ENCODE results near the gene PNPLA3.

Gene PNPLA3

GRCh38 chr22:43985532-43985931, 61.9 kb downstream of the PNPLA3 start:
- Histone ChIP-seq H3K18ac (ENCODE audit: low read length) (no peak overlapping the region), H3K36me3 (ENCODE audit: control insufficient read depth in 1 of 2, insufficient read depth in 2 of 2, low read length in 2 of 2) (peaks cover 30 to 42% of the 10 kb centered on the region in 2 experiments), H4K12ac (ENCODE audit: low read depth, low read length) (no peak overlapping the region), H3K27me3 (ENCODE audit: insufficient read depth, low read length) (no peaks in the 10 kb centered on the region), H3K4me3 (ENCODE audit: low read depth, low read length) (no peak overlapping the region), H3K4ac (ENCODE audit: low read depth, low read length) (no peak overlapping the region), H2BK120ac (ENCODE audit: insufficient read depth, low read length, poor library complexity) (no peak overlapping the region), H3K4me2 (ENCODE audit: low read length) (no peak overlapping the region), H3K79me2 (ENCODE audit: control insufficient read depth, insufficient read depth, low read length, poor library complexity) (no peaks in the 10 kb centered on the region), H4K91ac (ENCODE audit: low read depth, low read length) (no peak overlapping the region), H3K9ac (ENCODE audit: low read length) (no peak overlapping the region), H3K79me1 (ENCODE audit: low read length) (no peaks in the 10 kb centered on the region), H2AK5ac (ENCODE audit: low read length) (no peak overlapping the region), H3K4me1 (ENCODE audit: control insufficient read depth in 1 of 2, insufficient read depth in 2 of 2, low read length in 2 of 2) (no peaks in the 10 kb centered on the region), H2BK12ac (ENCODE audit: low read length) (no peak overlapping the region), H2AFZ (ENCODE audit: insufficient read depth, low read length, poor library complexity) (no peak overlapping the region), H4K8ac (ENCODE audit: low read depth, low read length) (no peak overlapping the region), H3K27ac (ENCODE audit: low read depth, low read length) (no peak overlapping the region), H3K9me3 (ENCODE audit: insufficient read depth, low read depth, low read length) (no peaks in the 10 kb centered on the region), H3K23ac (ENCODE audit: low read length) (no peak overlapping the region), H2BK5ac (ENCODE audit: low read depth, low read length, poor library complexity) (no peak overlapping the region), H3K14ac (ENCODE audit: low read length) (no peak overlapping the region)
- no peak for DNase-seq
- WGBS (ENCODE audit: extremely low coverage, insufficient coverage, insufficient read length) = no CpG with 5 or more reads among the region's 12 CpGs

GRCh38 chr22:43988116-43988820, 64.7 kb downstream of the PNPLA3 start:
- Histone ChIP-seq H3K18ac (ENCODE audit: low read length) (no peak overlapping the region), H3K4me2 (ENCODE audit: low read length) (no peak overlapping the region), H3K27me3 (ENCODE audit: insufficient read depth, low read length) (no peaks in the 10 kb centered on the region), H3K27ac (ENCODE audit: low read depth, low read length) (no peak overlapping the region), H2AK5ac (ENCODE audit: low read length) (no peak overlapping the region), H2BK120ac (ENCODE audit: insufficient read depth, low read length, poor library complexity) (no peak overlapping the region), H3K36me3 (ENCODE audit: control insufficient read depth in 1 of 2, insufficient read depth in 2 of 2, low read length in 2 of 2) (peaks cover 33 to 48% of the 10 kb centered on the region in 2 experiments), H3K9me3 (ENCODE audit: insufficient read depth, low read depth, low read length) (no peaks in the 10 kb centered on the region), H3K79me2 (ENCODE audit: control insufficient read depth, insufficient read depth, low read length, poor library complexity) (no peaks in the 10 kb centered on the region), H3K9ac (ENCODE audit: low read length) (no peak overlapping the region), H3K4ac (ENCODE audit: low read depth, low read length) (no peak overlapping the region), H4K8ac (ENCODE audit: low read depth, low read length) (no peak overlapping the region), H4K12ac (ENCODE audit: low read depth, low read length) (no peak overlapping the region), H3K4me1 (ENCODE audit: control insufficient read depth in 1 of 2, insufficient read depth in 2 of 2, low read length in 2 of 2) (peaks cover 0 to 2% of the 10 kb centered on the region in 2 experiments), H2AFZ (ENCODE audit: insufficient read depth, low read length, poor library complexity) (no peak overlapping the region), H2BK12ac (ENCODE audit: low read length) (no peak overlapping the region), H3K4me3 (ENCODE audit: low read depth, low read length) (no peak overlapping the region), H4K91ac (ENCODE audit: low read depth, low read length) (no peak overlapping the region), H3K14ac (ENCODE audit: low read length) (no peak overlapping the region), H3K79me1 (ENCODE audit: low read length) (no peaks in the 10 kb centered on the region), H2BK5ac (ENCODE audit: low read depth, low read length, poor library complexity) (no peak overlapping the region), H3K23ac (ENCODE audit: low read length) (no peak overlapping the region)
- no peak for DNase-seq
- WGBS (ENCODE audit: extremely low coverage, insufficient coverage, insufficient read length) = no CpG with 5 or more reads among the region's 8 CpGs

GRCh38 chr22:43988960-43989359, 65.4 kb downstream of the PNPLA3 start:
- H3K9me3 ChIP-seq (ENCODE audit: insufficient read depth, low read depth, low read length) = no peaks in the 10 kb centered on the region
- peaks cover 0 to 2% of the 10 kb centered on the region in 2 experiments for H3K4me1 ChIP-seq (ENCODE audit: control insufficient read depth in 1 of 2, insufficient read depth in 2 of 2, low read length in 2 of 2)
- H3K23ac ChIP-seq (ENCODE audit: low read length) = no peak overlapping the region
- no peaks in the 10 kb centered on the region for H3K79me2 ChIP-seq (ENCODE audit: control insufficient read depth, insufficient read depth, low read length, poor library complexity)
- no peak overlapping the region for H4K8ac ChIP-seq (ENCODE audit: low read depth, low read length)
- no peak overlapping the region for H3K27ac ChIP-seq (ENCODE audit: low read depth, low read length)
- no peak overlapping the region for H3K18ac ChIP-seq (ENCODE audit: low read length)
- H4K91ac ChIP-seq (ENCODE audit: low read depth, low read length) = no peak overlapping the region
- WGBS (ENCODE audit: extremely low coverage, insufficient coverage, insufficient read length) = no CpG with 5 or more reads among the region's 10 CpGs
- H3K36me3 ChIP-seq (ENCODE audit: control insufficient read depth in 1 of 2, insufficient read depth in 2 of 2, low read length in 2 of 2) = peaks cover 31 to 44% of the 10 kb centered on the region in 2 experiments
- no peak for DNase-seq
- H3K9ac ChIP-seq (ENCODE audit: low read length) = no peak overlapping the region
- H3K27me3 ChIP-seq (ENCODE audit: insufficient read depth, low read length) = no peaks in the 10 kb centered on the region
- H3K4me3 ChIP-seq (ENCODE audit: low read depth, low read length) = no peak overlapping the region
- no peak overlapping the region for H3K4me2 ChIP-seq (ENCODE audit: low read length)
- H2BK120ac ChIP-seq (ENCODE audit: insufficient read depth, low read length, poor library complexity) = no peak overlapping the region
- no peak overlapping the region for H2BK12ac ChIP-seq (ENCODE audit: low read length)
- H2AK5ac ChIP-seq (ENCODE audit: low read length) = no peak overlapping the region
- no peaks in the 10 kb centered on the region for H3K79me1 ChIP-seq (ENCODE audit: low read length)
- H3K14ac ChIP-seq (ENCODE audit: low read length) = no peak overlapping the region
- no peak overlapping the region for H3K4ac ChIP-seq (ENCODE audit: low read depth, low read length)
- H2BK5ac ChIP-seq (ENCODE audit: low read depth, low read length, poor library complexity) = no peak overlapping the region
- H2AFZ ChIP-seq (ENCODE audit: insufficient read depth, low read length, poor library complexity) = no peak overlapping the region
- H4K12ac ChIP-seq (ENCODE audit: low read depth, low read length) = no peak overlapping the region

- Histone ChIP-seq H3K14ac (ENCODE audit: low read length) (no peak overlapping the region), H2BK12ac (ENCODE audit: low read length) (no peak overlapping the region), H3K27ac (ENCODE audit: low read depth, low read length) (no peak overlapping the region), H3K79me1 (ENCODE audit: low read length) (no peaks in the 10 kb centered on the region), H3K4ac (ENCODE audit: low read depth, low read length) (no peak overlapping the region), H2BK5ac (ENCODE audit: low read depth, low read length, poor library complexity) (no peak overlapping the region), H4K12ac (ENCODE audit: low read depth, low read length) (no peak overlapping the region), H3K9ac (ENCODE audit: low read length) (no peak overlapping the region), H3K4me1 (ENCODE audit: control insufficient read depth in 1 of 2, insufficient read depth in 2 of 2, low read length in 2 of 2) (peaks cover 0 to 2% of the 10 kb centered on the region in 2 experiments), H2AK5ac (ENCODE audit: low read length) (no peak overlapping the region), H3K23ac (ENCODE audit: low read length) (no peak overlapping the region), H3K27me3 (ENCODE audit: insufficient read depth, low read length) (no peaks in the 10 kb centered on the region), H2BK120ac (ENCODE audit: insufficient read depth, low read length, poor library complexity) (no peak overlapping the region), H3K79me2 (ENCODE audit: control insufficient read depth, insufficient read depth, low read length, poor library complexity) (no peaks in the 10 kb centered on the region), H3K18ac (ENCODE audit: low read length) (no peak overlapping the region), H4K8ac (ENCODE audit: low read depth, low read length) (no peak overlapping the region), H3K4me3 (ENCODE audit: low read depth, low read length) (no peak overlapping the region), H2AFZ (ENCODE audit: insufficient read depth, low read length, poor library complexity) (no peak overlapping the region), H3K4me2 (ENCODE audit: low read length) (no peak overlapping the region), H4K91ac (ENCODE audit: low read depth, low read length) (no peak overlapping the region), H3K9me3 (ENCODE audit: insufficient read depth, low read depth, low read length) (no peaks in the 10 kb centered on the region), H3K36me3 (ENCODE audit: control insufficient read depth in 1 of 2, insufficient read depth in 2 of 2, low read length in 2 of 2) (peaks cover 35 to 51% of the 10 kb centered on the region in 2 experiments)
- no peak for DNase-seq
- WGBS (ENCODE audit: extremely low coverage, insufficient coverage, insufficient read length) = no CpG with 5 or more reads among the region's 13 CpGs
Observed at GRCh38 chr22:43990044-43990443, 66.4 kb downstream of the PNPLA3 start.
